ENCODE measurements around the gene NR6A1. TPM values are rescaled to one million over a fixed set of nuclear protein-coding genes. Genes with fewer than 3 reads are reported as not detected.

The NR6A1 gene
- total and polyA plus RNA-seq, 2 of the 13 experiments (the other 11 are each of a cell fraction or from before 2014, with no cell fraction given) = 28.1 to 31.5 TPM

GRCh38 chr9:124511891-124512805 lies 259.0 kb downstream of the NR6A1 start (continued):
- TF ChIP-seq FIP1L1 (IDR thresholded peaks at IDR 0.05; ENCODE audit: borderline replicate concordance, insufficient read depth, low read depth, low read length) (no peak), ZNF615 (CRISPR knock-in tag; IDR thresholded peaks at IDR 0.05; ENCODE audit: borderline replicate concordance) (no peak), STAT5B (CRISPR knock-in tag; IDR thresholded peaks at IDR 0.05) (no peak), ZNF3 (CRISPR knock-in tag; IDR thresholded peaks at IDR 0.05) (no peak), DPF2 (CRISPR knock-in tag; IDR thresholded peaks at IDR 0.05; ENCODE audit: borderline replicate concordance, low read depth) (0 out of 2 replicates have a peak, but pooled peaks have one; percentile 25), MEF2D (CRISPR knock-in tag; IDR thresholded peaks at IDR 0.05) (peak; percentile 44; the same call in 1 of the 2 replicates), ELK4 (CRISPR knock-in tag; IDR thresholded peaks at IDR 0.05; ENCODE audit: borderline replicate concordance) (no peak), GFI1 (CRISPR knock-in tag; IDR thresholded peaks at IDR 0.05; ENCODE audit: borderline replicate concordance) (no peak), ZNF142 (CRISPR knock-in tag; IDR thresholded peaks at IDR 0.05) (peak; percentile 39; the same call in 1 of the 2 replicates), TCF7 (IDR thresholded peaks at IDR 0.05; ENCODE audit: low read depth) (peak; percentile 25; the same call in 1 of the 2 replicates), CHD4 (IDR thresholded peaks at IDR 0.05; ENCODE audit: borderline replicate concordance, low read length) (peak; percentile 64; the same call in 1 of the 2 replicates), EP300 (IDR thresholded peaks at IDR 0.05; ENCODE audit: low read depth in 2 of 2, low read length in 2 of 2) (peak in 1 of 2 experiments; percentile 74; a peak in 2 of 4 replicates), EP300 (CRISPR knock-in tag; IDR thresholded peaks at IDR 0.05; ENCODE audit: borderline replicate concordance) (peak; percentile 42; the same call in 1 of the 2 replicates), GPN1 (CRISPR knock-in tag; IDR thresholded peaks at IDR 0.05; ENCODE audit: borderline replicate concordance) (no peak), SPEN (CRISPR knock-in tag; IDR thresholded peaks at IDR 0.05; ENCODE audit: low read depth) (peak; percentile 61), ZNF691 (CRISPR knock-in tag; IDR thresholded peaks at IDR 0.05; ENCODE audit: borderline replicate concordance, low read depth) (no peak), ELF1 (CRISPR knock-in tag; IDR thresholded peaks at IDR 0.05) (no peak; the same call in none of the 2 replicates)
- TF ChIP-seq, protein P1, sequence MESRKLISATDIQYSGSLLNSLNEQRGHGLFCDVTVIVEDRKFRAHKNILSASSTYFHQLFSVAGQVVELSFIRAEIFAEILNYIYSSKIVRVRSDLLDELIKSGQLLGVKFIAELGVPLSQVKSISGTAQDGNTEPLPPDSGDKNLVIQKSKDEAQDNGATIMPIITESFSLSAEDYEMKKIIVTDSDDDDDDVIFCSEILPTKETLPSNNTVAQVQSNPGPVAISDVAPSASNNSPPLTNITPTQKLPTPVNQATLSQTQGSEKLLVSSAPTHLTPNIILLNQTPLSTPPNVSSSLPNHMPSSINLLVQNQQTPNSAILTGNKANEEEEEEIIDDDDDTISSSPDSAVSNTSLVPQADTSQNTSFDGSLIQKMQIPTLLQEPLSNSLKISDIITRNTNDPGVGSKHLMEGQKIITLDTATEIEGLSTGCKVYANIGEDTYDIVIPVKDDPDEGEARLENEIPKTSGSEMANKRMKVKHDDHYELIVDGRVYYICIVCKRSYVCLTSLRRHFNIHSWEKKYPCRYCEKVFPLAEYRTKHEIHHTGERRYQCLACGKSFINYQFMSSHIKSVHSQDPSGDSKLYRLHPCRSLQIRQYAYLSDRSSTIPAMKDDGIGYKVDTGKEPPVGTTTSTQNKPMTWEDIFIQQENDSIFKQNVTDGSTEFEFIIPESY (CRISPR knock-in tag; IDR thresholded peaks at IDR 0.05) = peak; percentile 19; the same call in 1 of the 2 replicates
